HepG2 (cell line): Measurements from ENCODE around the gene FGF14. TPM values are rescaled to one million over a fixed set of nuclear protein-coding genes. Genes with fewer than 3 reads are reported as not detected.

Experiments used
- ATAC-seq: fragments of 200-7000 bp; cut with Tn5 transposase; 3 replicates; pipeline ENCODE4 v1.9.1; 2020; ENCODE audit warnings: mild to moderate bottlenecking, moderate library complexity
- BruUV-seq: library from RNA; stranded (reverse); fragments of 400-500 nt; replicated peaks from 2 replicates; lab custom pipeline; 2021; lab: Mats Ljungman, UMichigan
- CTCF ChIA-PET: fragments of 300-600 bp; formaldehyde crosslinking; extraction: SDS; loops from one replicate; lab custom pipeline; 2021; ENCODE audit warnings: low total read pairs, inconsistent platforms, low intra/inter-chr PET ratio; lab: Yijun Ruan, JAX
- POLR2A ChIA-PET: fragments of 350-600 bp; sonication (Branson Sonifier 250); formaldehyde crosslinking; loops from one replicate; lab custom pipeline; 2020; ENCODE audit warnings: antibody characterized with exemption, inconsistent platforms; lab: Yijun Ruan, JAX
- DNase-seq: peaks from one replicate; pipeline ENCODE4 v3.0.0-alpha.2; 2015; ENCODE audit warnings: low spot score
- FAIRE-seq: peaks from 3 replicates; lab custom pipeline; 2011; peaks lifted over from hg19 to GRCh38; lab: Jason Lieb, UNC
- H2AFZ ChIP-seq: one replicate; pipeline ENCODE4 v1.6.1; 2011; ENCODE audit warnings: low read length, inconsistent platforms
- H3K27ac ChIP-seq: fragments of 300-600 bp; 3 replicates; pipeline ENCODE4 v1.8.0; 2011; ENCODE audit warnings: mixed run types, mild to moderate bottlenecking, mixed read lengths, low read length, inconsistent platforms; ENCODE audit not compliant: insufficient read depth; ENCODE audit errors: extremely low read length
- H3K27me3 ChIP-seq, 2 experiments: fragments of 200-600 bp in 1 of 2; 2 replicates in 1 of 2; 3 replicates in 1 of 2; pipeline versions ENCODE4 v1.6.0 to v1.8.0; 2011; ENCODE audit warnings: low read length in 2 of 2, mild to moderate bottlenecking in 2 of 2, moderate library complexity in 2 of 2, inconsistent platforms in 1 of 2; ENCODE audit not compliant: insufficient read depth in 2 of 2, control insufficient read depth in 1 of 2
- H3K36me3 ChIP-seq, 2 experiments: fragments of 200-600 bp in 1 of 2; replicated peaks in 1 of 2; 2 replicates in 1 of 2; 3 replicates in 1 of 2; pipeline versions ENCODE4 v1.5.1 to v1.8.0; 2011; ENCODE audit warnings: low read length in 2 of 2, inconsistent platforms in 1 of 2; ENCODE audit not compliant: insufficient read depth in 2 of 2, control insufficient read depth in 1 of 2
- H3K4me1 ChIP-seq: 2 replicates; pipeline ENCODE4 v1.5.1; 2012; ENCODE audit warnings: low read length, inconsistent platforms; ENCODE audit not compliant: insufficient read depth
- H3K4me2 ChIP-seq: 2 replicates; pipeline ENCODE4 v1.6.0; 2011; ENCODE audit warnings: low read depth, low read length, inconsistent platforms
- H3K4me3 ChIP-seq, 3 experiments: fragments of 200-600 bp in 1 of 3; sonication (generic), shearing (Covaris generic) in 1 of 3; replicated peaks in 1 of 3; 2 replicates each; pipeline ENCODE4 v1.5.1; 2011 to 2016; ENCODE audit warnings: low read length in 3 of 3, inconsistent platforms in 2 of 3, low read depth in 2 of 3, mild to moderate bottlenecking in 2 of 3, control low read depth in 1 of 3, mixed read lengths in 1 of 3; ENCODE audit not compliant: insufficient read depth in 1 of 3
- H3K79me2 ChIP-seq: one replicate; pipeline ENCODE4 v1.6.1; 2011; ENCODE audit warnings: low read length, inconsistent platforms; ENCODE audit not compliant: insufficient read depth
- H3K9ac ChIP-seq: 2 replicates; pipeline ENCODE4 v1.6.0; 2011; ENCODE audit warnings: mild to moderate bottlenecking, low read depth, low read length, inconsistent platforms; ENCODE audit not compliant: insufficient read depth
- H3K9me3 ChIP-seq: 2 replicates; pipeline ENCODE4 v1.5.1; 2012; ENCODE audit warnings: mild to moderate bottlenecking, low read length
- H4K20me1 ChIP-seq: 2 replicates; pipeline ENCODE4 v1.6.0; 2011; ENCODE audit warnings: inconsistent platforms, mild to moderate bottlenecking, low read length, moderate library complexity; ENCODE audit not compliant: insufficient read depth
- DNMT1 ChIP-seq: sonication (generic); formaldehyde crosslinking; IDR thresholded peaks from 2 replicates; pipeline ENCODE4 v1.5.1; 2020; ENCODE audit warnings: mild to moderate bottlenecking, missing genetic modification reagents
- ISL2 ChIP-seq: sonication (generic); formaldehyde crosslinking; IDR thresholded peaks from 2 replicates; pipeline ENCODE4 v1.5.0; 2020; ENCODE audit warnings: missing genetic modification reagents
- PLRG1 ChIP-seq: fragments of 450-650 bp; conservative IDR thresholded peaks from 2 replicates; pipeline ENCODE4 v1.6.1; 2016
- SAFB2 ChIP-seq: sonication (generic); formaldehyde crosslinking; IDR thresholded peaks from 2 replicates; pipeline ENCODE4 v1.5.1; 2020; ENCODE audit warnings: missing genetic modification reagents, low read depth, mild to moderate bottlenecking, borderline replicate concordance
- SMAD1 ChIP-seq: sonication (generic); formaldehyde crosslinking; IDR thresholded peaks from 2 replicates; pipeline ENCODE4 v1.4.0; 2020; ENCODE audit warnings: missing genetic modification reagents, low read depth, mild to moderate bottlenecking, borderline replicate concordance
- TARDBP ChIP-seq: sonication (generic); formaldehyde crosslinking; IDR thresholded peaks from 2 replicates; pipeline ENCODE4 v1.8.0; 2022; ENCODE audit warnings: mild to moderate bottlenecking, missing genetic modification reagents
- WIZ ChIP-seq: sonication (generic); formaldehyde crosslinking; IDR thresholded peaks from 2 replicates; pipeline ENCODE4 v1.5.1; 2020; ENCODE audit warnings: mild to moderate bottlenecking, missing genetic modification reagents
- ZBTB33 ChIP-seq: sonication (generic); formaldehyde crosslinking; IDR thresholded peaks from 2 replicates; pipeline ENCODE4 v1.4.0; 2020; ENCODE audit warnings: missing genetic modification reagents
- ZNF546 ChIP-seq: sonication (generic); formaldehyde crosslinking; conservative IDR thresholded peaks from 2 replicates; pipeline ENCODE4 v1.8.1; 2023; ENCODE audit warnings: mild to moderate bottlenecking, missing genetic modification reagents
- ZNF567 ChIP-seq: sonication (generic); formaldehyde crosslinking; IDR thresholded peaks from 2 replicates; pipeline ENCODE4 v1.8.1; 2023; ENCODE audit warnings: mild to moderate bottlenecking, missing genetic modification reagents, borderline replicate concordance
- WGBS: methylation state at CpG from one replicate; pipeline ENCODE4 v1.1.6; 2017; ENCODE audit warnings: low lambda C conversion rate; 5-methylcytosine and 5-hydroxymethylcytosine counted together
- in situ Hi-C: cut with HindIII; loops from 2 replicates; pipeline ENCODE4 v1.10.0; 2017; ENCODE audit warnings: low pct_unique_long_range_greater_than_20kb; ENCODE audit not compliant: extremely low pct_ligation_motif_present
- intact Hi-C: fragments of 100-400 bp; cut with micrococcal nuclease; formaldehyde crosslinking; loops from one replicate; pipeline ENCODE4 v1.10.0; 2022; ENCODE audit not compliant: unreplicated experiment
- polyA plus RNA-seq, 8 experiments: library from polyadenylated mRNA; depleted of rRNA in 3 of 8; stranded (reverse) in 7 of 8; unstranded in 1 of 8; fragments of >200 nt; fragmentation: Illumina TruSeq in 4 of 8; extraction: Trizol in 4 of 8; gene quantifications; 2 replicates each; pipeline versions ENCODE4 v1.2.1 to v1.2.3, GENCODE V29; 2011 to 2016; ENCODE audit warnings: low read depth in 4 of 8, missing spikeins in 1 of 8, mixed read lengths in 1 of 8; ENCODE audit not compliant: insufficient read depth in 1 of 8
- total RNA-seq, 5 experiments: library from RNA; depleted of rRNA; stranded (reverse); fragments of >200 nt; fragmentation: Illumina TruSeq; extraction: Trizol; gene quantifications; 2 replicates each; pipeline ENCODE4 v1.2.3, GENCODE V29; 2016; ENCODE audit warnings: low read depth in 1 of 5

The FGF14 gene
- total and polyA plus RNA-seq, 2 of the 13 experiments (the other 11 are each of a cell fraction or from before 2014, with no cell fraction given): not detected

GRCh38 chr13:102055090-102055779 is 346.6 kb downstream of the FGF14 start:
- Histone ChIP-seq H3K79me2 (no peaks in the 10 kb centered on the region), H3K4me1 (no peaks in the 10 kb centered on the region), H3K27me3 (no peaks in the 10 kb centered on the region), H3K4me2 (no peak overlapping the region), H3K9ac (no peak overlapping the region), H3K27ac (no peak overlapping the region), H2AFZ (no peak overlapping the region), H3K9me3 (peaks cover 39% of the 10 kb centered on the region), H4K20me1 (no peaks in the 10 kb centered on the region), H3K36me3 (no peaks in the 10 kb centered on the region), H3K4me3 (no peak overlapping the region)
- 2% methylated on average over 2 of the region's 2 CpGs for WGBS
- ChIA-PET POLR2A (no interaction called here), CTCF (no interaction called here)
- no peak for TF ChIP-seq SAFB2 (CRISPR knock-in tag)
- no peak for TF ChIP-seq PLRG1
- no peak for TF ChIP-seq WIZ (CRISPR knock-in tag)
- TF ChIP-seq ZNF546 (CRISPR knock-in tag): no peak
- no peak for TF ChIP-seq ZBTB33
- TF ChIP-seq TARDBP (CRISPR knock-in tag): no peak
- no peak for TF ChIP-seq ISL2 (CRISPR knock-in tag)
- TF ChIP-seq ZNF567 (CRISPR knock-in tag): no peak
- no peak for TF ChIP-seq DNMT1 (CRISPR knock-in tag)
- no peak for TF ChIP-seq SMAD1 (CRISPR knock-in tag)
- ATAC-seq (no peak), FAIRE-seq (no peak), DNase-seq (no peak)
- in situ Hi-C loops: no loop called here
- no TSS peak for BruUV-seq
- intact Hi-C loops: loop anchor here (1.0 kb wide), 1 partner anchor 40 kb away; no protein-coding TSS in a partner anchor
